GM12892 (cell line): ENCODE data around the gene KRT79. TPM values are rescaled to one million over a fixed set of nuclear protein-coding genes. Genes with fewer than 3 reads are reported as not detected.
"Not testable (repeated sequence)": the region's sequence is repeated elsewhere in the genome, so short reads cannot be mapped to it uniquely, and the experiment has no call there.

ENCODE experiments used
- DNase-seq: peaks from one replicate; pipeline ENCODE4 v3.0.0; 2011; ENCODE audit not compliant: insufficient read length
- FAIRE-seq: peaks from 2 replicates; lab custom pipeline; 2011; peaks lifted over from hg19 to GRCh38; lab: Jason Lieb, UNC
- POLR2A ChIP-seq: IDR thresholded peaks from 2 replicates; pipeline ENCODE4 v1.6.1; 2011; ENCODE audit warnings: low read depth, low read length, control low read depth
- POLR2AphosphoS5 ChIP-seq: IDR thresholded peaks from 2 replicates; pipeline ENCODE4 v1.6.1; 2011; ENCODE audit warnings: low read depth, low read length, control low read depth
- TAF1 ChIP-seq: IDR thresholded peaks from 2 replicates; pipeline ENCODE4 v1.6.1; 2011; ENCODE audit warnings: low read depth, mild to moderate bottlenecking, control low read depth, low read length, borderline replicate concordance
- polyA plus RNA-seq: library from polyadenylated mRNA; unstranded; fragments of >200 nt; gene quantifications from one replicate; pipeline ENCODE4 v1.2.1, GENCODE V29; 2012; ENCODE audit warnings: missing spikeins, inconsistent platforms; ENCODE audit not compliant: missing spikeins

KRT79 gene
- not detected for polyA plus RNA-seq

DNA sequence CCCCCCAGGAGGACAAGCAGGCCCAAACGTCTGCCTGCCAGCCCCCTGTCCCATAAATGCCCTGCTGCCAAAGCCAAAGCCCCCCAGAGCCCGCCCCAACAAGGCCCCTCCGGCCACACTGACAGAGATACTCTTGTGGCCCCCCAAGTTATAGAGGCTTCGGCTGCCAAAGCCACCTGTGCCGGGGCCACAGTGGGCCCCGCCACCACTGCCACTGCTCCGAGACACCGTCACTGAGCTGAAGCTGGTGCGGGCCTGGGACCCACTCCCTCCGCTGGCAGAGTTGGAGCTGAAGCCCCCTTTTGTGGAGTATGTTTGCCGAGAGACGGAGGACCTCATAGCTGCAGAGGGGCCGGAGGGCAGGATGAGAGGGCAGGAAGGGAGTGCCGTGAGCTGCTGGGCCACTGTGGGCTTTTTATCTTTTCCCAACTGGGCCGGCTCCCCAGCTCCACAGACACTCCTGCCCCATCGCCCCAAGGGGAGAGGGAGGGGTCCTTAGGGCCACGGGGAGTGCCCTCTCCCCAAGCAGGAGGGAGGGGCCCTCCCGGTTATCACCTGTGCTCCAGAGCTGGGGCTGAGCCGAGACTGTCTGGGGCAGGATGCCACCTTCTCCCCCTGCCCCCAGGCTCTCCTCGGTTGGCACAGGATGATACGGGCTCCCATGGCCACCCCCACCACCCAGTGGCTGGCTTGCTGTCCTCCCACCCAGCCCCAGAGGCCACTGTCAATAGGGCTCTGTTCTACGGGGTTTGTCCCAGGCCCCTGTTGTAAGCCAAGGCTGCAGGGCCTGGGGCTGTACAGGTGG is at the start of gene KRT79:
Gene KRT79 (minus strand): TSS at position 390 of the 805 bp plus-strand sequence. CDS start 51 bp downstream, at position 339.
- FAIRE-seq (no peak), DNase-seq (no peak)
- no peak for TF ChIP-seq POLR2A
- no peak for TF ChIP-seq TAF1
- no peak for TF ChIP-seq POLR2AphosphoS5

DNA sequence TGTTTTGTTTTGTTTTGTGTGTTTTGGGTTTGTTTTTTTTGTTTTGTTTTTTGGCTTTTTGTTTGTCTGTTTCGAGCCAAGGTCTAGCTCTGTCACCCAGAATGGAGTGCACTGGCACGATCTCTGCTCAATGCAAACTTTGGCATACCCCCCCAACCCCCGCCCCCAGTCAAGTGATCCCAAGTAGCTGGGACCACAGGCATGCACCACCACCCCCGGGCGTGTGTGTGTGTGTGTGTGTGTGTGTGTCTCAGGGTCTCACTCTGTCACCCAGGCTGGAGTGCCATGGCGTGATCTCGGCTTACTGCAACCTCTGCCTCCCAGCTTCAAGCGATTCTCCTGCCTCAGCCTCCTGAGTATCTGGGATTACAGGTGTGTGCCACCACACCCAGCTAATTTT is 46.4 kb upstream of the KRT79 start:
- not testable (repeated sequence) for FAIRE-seq, DNase-seq

DNA sequence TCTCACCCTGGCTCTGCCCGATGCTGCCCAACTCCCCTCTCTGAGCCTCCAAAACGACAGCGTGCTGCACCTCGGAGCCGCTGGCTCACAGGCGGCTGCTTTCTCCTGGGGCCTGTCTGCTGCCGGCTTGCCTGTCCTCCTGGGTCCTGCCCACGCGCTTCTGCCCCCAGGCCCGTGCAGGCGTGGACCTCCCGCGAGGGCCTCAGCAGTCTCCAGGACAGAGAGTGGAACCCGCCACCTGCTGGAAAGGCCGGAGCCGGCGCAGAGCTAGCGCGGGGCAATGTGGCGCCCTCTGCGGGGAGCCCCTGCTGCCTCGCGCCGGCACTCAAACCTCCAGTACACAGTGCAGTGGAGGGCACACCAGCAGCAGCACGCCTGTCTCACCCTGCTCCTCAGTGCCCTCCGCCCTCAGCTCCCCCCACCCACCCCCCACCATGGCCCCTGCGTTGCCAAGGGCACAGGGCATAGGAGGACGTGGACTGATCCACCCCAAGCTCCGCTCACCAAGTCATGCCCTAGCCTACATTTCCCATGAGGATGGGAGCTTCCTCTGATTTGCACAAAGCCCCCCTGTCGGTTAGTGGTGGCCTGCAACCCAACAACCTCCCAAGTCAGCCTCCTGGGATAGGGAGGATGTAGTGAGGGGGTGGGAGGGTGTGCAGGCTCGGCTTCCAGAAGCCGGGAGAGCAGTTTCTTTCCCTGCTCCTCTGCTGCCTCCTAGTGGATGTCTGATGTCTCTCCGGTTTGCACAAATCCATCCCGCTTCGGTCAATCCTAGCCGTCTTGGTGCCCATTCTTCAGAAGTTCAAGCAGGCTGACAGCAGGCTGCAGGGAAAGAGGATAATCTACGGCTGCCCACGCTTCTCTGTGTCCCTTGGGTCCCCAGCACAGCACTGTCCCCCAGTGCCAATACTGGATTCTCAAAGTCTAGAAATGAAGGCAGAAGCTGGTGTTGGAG is 45.6 kb upstream of the KRT79 start:
- TF ChIP-seq TAF1 (no peak), POLR2A (no peak), POLR2AphosphoS5 (no peak)
- no peak for FAIRE-seq
- DNase-seq: peak; percentile 53

DNA sequence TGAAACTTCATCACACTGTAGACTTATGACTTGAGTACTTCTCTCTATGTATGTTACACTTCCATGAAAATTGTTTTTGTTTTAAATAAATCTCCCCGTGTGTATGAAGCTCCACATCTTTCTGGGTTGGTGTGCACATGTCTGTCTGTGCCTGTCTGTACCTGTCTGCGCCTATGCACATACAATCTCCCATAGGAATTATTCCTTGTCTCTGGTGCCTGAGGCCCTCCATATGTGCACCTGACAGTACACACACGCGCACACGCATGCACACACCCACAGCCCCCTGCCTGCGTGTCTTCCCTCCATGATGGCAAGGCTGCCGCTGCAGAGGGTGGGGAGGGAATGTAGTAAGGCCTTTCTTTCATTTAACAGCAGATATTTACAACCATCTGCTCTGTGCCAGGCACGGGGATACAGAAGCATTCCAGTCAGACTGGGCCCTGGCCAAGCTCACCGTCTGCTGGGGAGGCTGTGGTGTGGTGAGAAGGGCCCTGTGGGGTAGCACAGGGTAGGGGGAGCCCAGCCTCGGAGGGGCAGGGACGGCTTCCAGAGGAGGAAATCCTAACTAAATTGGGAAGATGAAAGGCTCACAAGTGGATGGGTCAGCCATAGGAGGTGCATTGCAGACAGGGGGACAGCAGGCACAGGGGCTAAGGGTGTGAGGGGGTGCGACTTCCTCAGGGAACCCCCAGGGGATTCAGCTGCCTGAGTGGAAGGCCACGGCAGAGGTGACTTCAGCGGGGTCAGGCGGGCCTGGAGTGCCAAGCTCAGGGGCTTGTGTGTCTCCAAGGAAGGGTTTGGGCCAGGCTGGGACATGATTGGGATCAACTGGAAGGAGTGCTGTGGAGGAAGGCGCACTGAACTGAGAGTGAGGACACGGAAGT is 44.6 kb upstream of the KRT79 start:
- TF ChIP-seq POLR2A: no peak
- no peak for TF ChIP-seq POLR2AphosphoS5
- no peak for TF ChIP-seq TAF1
- DNase-seq (no peak), FAIRE-seq (no peak)

GRCh38 chr12:52877242-52877641 is 43.1 kb upstream of the KRT79 start:
- no peak for TF ChIP-seq POLR2AphosphoS5
- DNase-seq (no peak), FAIRE-seq (no peak)

- TF ChIP-seq TAF1: no peak
- FAIRE-seq: no peak
- DNase-seq: no peak
Measured at GRCh38 chr12:52876372-52876771, 42.3 kb upstream of the KRT79 start.

- no peak for FAIRE-seq
- no peak for DNase-seq
- TF ChIP-seq POLR2A (no peak), POLR2AphosphoS5 (no peak), TAF1 (no peak)
Measured at GRCh38 chr12:52874573-52875435, 40.7 kb upstream of the KRT79 start.

DNA sequence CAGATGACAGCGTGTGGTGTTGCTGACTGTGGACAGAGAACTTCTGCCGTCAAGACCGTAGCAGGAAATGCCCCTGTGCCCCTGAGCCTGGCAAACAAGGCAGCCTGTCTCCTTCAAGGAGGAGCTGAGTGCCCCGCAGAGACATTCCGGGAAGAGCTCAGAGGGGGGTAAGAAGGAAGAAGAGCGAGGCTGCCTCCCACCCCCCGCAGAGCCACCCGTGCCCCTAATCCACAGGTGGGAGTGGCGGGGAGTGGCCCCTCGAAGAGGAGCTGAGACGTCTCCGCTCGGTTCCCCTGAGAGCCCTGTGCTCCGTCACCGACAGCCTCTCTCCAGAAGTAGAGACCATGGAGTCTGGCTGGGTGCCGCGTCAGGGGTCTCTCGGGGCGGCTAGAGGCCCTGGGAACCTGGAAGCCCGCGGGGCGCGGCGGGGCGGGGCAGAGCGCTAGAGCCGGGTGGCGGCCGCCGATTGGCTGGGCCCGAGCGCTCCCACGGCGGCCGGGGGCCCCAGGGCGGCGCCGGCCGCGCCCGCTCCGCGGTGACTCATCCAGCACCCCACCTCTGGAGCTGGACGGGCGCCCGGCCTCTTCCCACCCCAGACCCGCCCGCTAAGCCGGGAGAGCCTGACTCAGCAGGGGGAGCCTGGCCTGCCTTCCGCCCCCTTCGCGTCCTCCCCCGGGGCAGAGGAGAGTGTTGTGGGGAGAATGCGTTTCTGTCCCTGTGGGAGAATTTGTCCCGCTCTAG is 39.9 kb upstream of the KRT79 start:
- DNase-seq (peak; percentile 39), FAIRE-seq (no peak)
- TF ChIP-seq POLR2A (no peak), POLR2AphosphoS5 (no peak), TAF1 (no peak)

DNA sequence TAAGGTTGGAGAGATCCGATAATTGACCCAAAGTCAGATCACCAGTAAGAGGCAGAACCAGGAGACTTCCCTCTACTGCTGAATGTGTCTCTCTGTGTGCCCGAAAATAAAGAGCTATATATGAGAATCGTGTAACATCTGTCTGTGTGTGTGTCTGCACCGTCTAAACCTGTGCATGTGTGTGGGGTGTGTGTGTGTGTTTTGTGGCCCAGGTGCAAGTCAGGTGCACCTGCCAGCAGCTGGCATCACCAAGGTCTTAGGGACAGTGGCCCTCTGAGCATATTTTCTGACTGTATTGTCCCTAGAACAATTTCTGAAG is 39.4 kb upstream of the KRT79 start:
- FAIRE-seq: no peak
- DNase-seq: no peak

GRCh38 chr12:52872644-52873389 is 38.7 kb upstream of the KRT79 start:
- TF ChIP-seq POLR2AphosphoS5 (no peak), POLR2A (no peak), TAF1 (no peak)
- DNase-seq (no peak), FAIRE-seq (no peak)

More for the DNA sequence above, 39.4 kb upstream of the KRT79 start:
- TF ChIP-seq TAF1: no peak
- TF ChIP-seq POLR2A: no peak
- no peak for TF ChIP-seq POLR2AphosphoS5
